A673 (cell line): Measurements from ENCODE around the gene SREBF2.

Source experiments
- CTCF ChIP-seq: fragments of 300-800, 200-600 bp; sonication (generic); conservative IDR thresholded peaks from 2 replicates; pipeline ENCODE4 v1.5.1; 2017; ENCODE audit warnings: low read depth, mild to moderate bottlenecking, antibody characterized with exemption, low read length, moderate library complexity, mixed read lengths
- EZH2 ChIP-seq: fragments of 200-600 bp; sonication (generic); IDR thresholded peaks from 2 replicates; pipeline ENCODE4 v1.6.1; 2017; ENCODE audit warnings: borderline replicate concordance, low read depth, mild to moderate bottlenecking, mixed read lengths, antibody characterized with exemption, low read length; ENCODE audit not compliant: poor library complexity, severe bottlenecking

DNA sequence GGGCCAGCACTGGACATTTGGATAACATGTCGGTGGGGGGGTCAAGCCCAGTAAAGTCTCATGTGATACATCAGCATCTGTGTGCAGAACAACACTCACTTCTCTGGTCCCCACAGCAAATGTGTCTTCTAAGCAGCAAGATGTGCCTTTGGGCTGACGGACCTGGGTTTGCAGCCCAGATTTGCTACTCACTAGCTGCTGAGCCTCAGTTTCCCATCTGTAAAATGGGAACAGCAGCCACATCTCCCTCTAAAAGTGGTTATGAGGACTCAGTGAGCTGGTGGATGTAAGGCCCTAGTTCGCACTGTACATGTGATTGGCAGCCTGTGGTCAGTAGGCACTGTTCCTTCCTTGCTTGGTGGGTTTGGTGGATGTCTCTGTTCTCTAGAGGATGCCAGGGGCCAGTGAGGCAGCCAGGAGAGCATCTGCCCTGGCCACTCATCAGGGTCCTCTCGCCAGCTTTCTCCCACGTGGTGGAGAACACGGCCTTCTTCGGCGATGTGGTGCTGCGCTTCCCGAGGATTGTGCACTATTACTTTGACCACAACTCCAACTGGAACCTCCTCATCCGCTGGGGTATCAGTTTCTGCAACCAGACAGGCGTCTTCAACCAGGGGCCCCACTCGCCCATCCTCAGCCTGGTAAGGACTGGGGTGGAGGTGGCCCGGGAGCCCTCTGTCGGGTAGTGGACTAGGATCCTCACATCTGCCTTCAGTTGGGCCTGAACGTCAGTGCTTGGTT is 19.9 kb upstream of the SREBF2 start:
- TF ChIP-seq CTCF (no peak), EZH2 (no peak)
